Measurements from ENCODE around the gene CHERP.

The CHERP gene

GRCh38 chr19:16520986-16521624 is 21.1 kb downstream of the CHERP start:
- no peak for DNase-seq (ENCODE audit: low spot score)
- TF ChIP-seq CTCF (IDR thresholded peaks at IDR 0.05; ENCODE audit: extremely low read depth, missing control alignments) = no peak

GRCh38 chr19:16520074-16520973 is 21.9 kb downstream of the CHERP start:
- no peak for DNase-seq (ENCODE audit: low spot score)
- no peak for TF ChIP-seq CTCF (IDR thresholded peaks at IDR 0.05; ENCODE audit: extremely low read depth, missing control alignments)

- peak; percentile 24 for DNase-seq (ENCODE audit: low spot score)
- no peak for TF ChIP-seq CTCF (IDR thresholded peaks at IDR 0.05; ENCODE audit: extremely low read depth, missing control alignments)
Observed at GRCh38 chr19:16519230-16519687, 23.0 kb downstream of the CHERP start.

GRCh38 chr19:16518483-16519229 is 23.6 kb downstream of the CHERP start:
- DNase-seq (ENCODE audit: low spot score) = no peak

GRCh38 chr19:16518061-16518460 is 24.2 kb downstream of the CHERP start:
- no peak for TF ChIP-seq CTCF (IDR thresholded peaks at IDR 0.05; ENCODE audit: extremely low read depth, missing control alignments)
- DNase-seq (ENCODE audit: low spot score) = no peak

More at GRCh38 chr19:16518483-16519229, 23.6 kb downstream of the CHERP start:
- TF ChIP-seq CTCF (IDR thresholded peaks at IDR 0.05; ENCODE audit: extremely low read depth, missing control alignments) = no peak

GRCh38 chr19:16516923-16517610 is 25.2 kb downstream of the CHERP start:
- DNase-seq (ENCODE audit: low spot score) = no peak
- no peak for TF ChIP-seq CTCF (IDR thresholded peaks at IDR 0.05; ENCODE audit: extremely low read depth, missing control alignments)
